Islet precursor cell (in vitro differentiated cells): ENCODE measurements around the gene AIFM2.
A peak's percentile ranks its signal among the peaks of the same experiment; 100 is the strongest.
"Not testable (repeated sequence)": the region's sequence is repeated elsewhere in the genome, so short reads cannot be mapped to it uniquely, and the experiment has no call there.

Source experiments
- DNase-seq: peaks from one replicate; pipeline ENCODE4 v3.0.0-alpha.2; 2018

The AIFM2 gene

GRCh38 chr10:70132098-70133029 is at the start of gene AIFM2:
Gene AIFM2, minus strand, starts transcription at chr10:70132825. Its CDS starts 8,741 bp downstream, at chr10:70124084.
- peak; percentile 90 for DNase-seq

DNA sequence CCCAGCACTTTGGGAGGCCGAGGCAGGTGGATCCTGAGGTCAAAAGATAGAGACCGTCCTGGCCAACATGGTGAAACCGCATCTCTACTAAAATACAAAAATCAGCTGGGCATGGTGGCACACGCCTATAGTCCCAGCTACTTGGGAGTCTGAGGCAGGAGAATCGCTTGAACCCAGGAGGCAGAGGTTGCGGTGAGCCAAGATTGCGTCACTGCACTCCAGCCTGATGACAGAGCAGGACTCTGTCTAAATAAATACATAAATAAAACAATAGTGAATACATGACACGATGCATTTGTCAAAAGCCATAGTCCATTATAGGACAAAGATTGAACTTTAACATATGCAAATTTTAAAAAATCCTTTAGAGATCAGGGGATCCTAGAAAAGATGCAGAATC is 46.6 kb upstream of the AIFM2 start:
- DNase-seq, result not testable (repeated sequence)

DNA sequence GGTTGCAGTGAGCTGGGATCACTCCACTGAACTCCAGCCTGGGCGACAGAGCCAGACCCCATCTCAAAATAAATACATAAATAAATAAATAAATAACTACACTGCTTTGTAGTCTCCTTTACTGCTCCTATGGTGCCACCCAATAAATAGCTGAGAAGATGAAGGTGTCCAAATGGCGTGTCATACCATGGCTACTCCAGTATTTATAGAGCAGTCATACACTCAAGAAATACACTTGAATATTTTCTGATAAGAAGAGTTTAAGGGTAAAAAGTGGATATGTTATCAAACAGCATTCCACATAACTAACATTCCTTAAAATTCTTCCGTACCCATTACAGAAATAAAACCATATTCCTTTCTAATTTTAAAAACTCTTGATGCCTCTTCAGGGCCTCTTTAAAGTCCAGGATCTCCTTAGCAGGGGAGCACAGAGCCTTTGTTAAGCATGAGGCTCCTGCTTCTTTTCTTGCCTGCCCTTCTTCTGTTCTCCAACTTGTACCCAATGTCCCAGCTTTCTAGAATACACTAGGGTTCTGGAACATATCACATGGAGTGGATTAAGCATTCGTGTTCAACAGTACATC is 45.6 kb upstream of the AIFM2 start:
- DNase-seq, result no peak

DNA sequence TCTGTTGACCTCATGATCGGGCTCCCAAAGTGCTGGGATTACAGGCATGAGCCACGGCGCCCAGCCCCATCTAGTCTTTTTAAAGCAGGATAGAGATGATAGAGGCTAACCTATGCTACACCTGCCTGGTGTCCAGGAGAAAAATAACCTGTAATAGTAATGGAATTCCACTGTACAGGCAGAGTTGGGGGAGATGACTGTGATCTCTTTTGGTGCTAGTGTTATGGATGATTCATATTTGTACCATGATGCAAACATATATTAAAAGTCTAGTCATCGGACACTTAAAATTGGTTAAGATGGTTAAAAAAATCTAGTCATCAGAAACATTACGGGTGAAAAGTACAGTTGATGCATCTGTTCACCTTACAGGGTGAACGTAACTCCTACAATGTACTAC is 43.8 kb upstream of the AIFM2 start:
- no peak for DNase-seq

DNA sequence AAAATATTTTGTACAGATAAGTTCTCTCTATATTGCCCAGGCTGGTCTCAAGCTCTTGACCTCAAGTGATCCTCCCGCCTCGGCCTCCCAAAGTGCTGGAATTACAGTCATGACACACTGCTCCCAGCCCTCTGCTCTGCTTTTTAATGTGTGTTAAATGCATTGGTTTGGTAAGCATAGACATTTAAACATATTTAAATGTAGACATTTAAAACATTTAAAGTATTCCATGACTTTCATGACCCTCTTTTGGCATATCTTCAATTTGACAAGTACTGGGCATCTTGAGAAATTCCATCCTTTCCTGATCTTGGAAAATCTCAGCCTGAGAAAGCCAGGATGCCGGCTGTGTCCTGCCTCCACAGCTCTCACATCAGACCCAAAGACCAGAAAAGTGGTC is 42.9 kb upstream of the AIFM2 start:
- no peak for DNase-seq

GRCh38 chr10:70174058-70174741 is 41.6 kb upstream of the AIFM2 start:
- no peak for DNase-seq

GRCh38 chr10:70169649-70170364 is 37.2 kb upstream of the AIFM2 start:
- DNase-seq, result no peak

- DNase-seq, result no peak
Measured at GRCh38 chr10:70169011-70169410, 36.4 kb upstream of the AIFM2 start.

DNA sequence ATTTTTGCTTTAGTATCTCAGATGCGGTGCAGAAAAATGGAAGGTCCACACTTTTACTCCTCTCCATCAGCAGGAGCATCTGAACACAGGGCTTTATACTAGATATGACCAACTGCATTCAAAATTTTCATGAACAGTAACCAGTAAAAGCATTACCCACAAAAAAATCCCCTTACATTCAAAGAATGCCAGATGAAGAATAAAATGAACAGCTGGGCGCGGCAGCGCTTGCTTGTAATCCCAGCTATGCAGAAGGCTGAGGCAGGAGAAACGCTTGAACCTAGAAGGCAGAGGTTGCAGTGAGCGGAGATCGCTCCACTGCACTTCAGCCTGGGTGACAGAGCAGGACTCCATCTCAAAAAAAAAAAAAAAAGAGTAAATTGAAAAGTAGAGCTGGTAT is 34.6 kb upstream of the AIFM2 start:
- no peak for DNase-seq

- no peak for DNase-seq
Measured at GRCh38 chr10:70166394-70166793, 33.8 kb upstream of the AIFM2 start.

- DNase-seq, result no peak
Measured at GRCh38 chr10:70164163-70164562, 31.5 kb upstream of the AIFM2 start.

DNA sequence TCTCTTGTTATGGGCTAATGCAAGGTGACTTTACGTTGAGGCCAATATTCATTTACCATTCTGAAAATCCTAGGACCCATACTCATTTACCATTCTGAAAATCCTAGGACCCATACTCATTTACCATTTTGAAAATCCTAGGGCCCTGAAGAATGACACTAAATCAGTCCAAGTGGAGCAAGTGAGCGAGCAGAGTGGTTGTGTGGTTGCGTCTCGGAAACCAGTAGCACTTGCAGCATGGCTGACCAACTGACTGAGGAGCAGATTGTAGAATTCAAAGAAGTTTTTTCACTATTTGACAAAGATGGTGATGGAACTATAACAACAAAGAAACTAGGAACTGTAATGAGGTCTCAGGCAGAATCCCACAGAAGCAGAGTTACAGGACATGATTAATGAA is 30.8 kb upstream of the AIFM2 start:
- DNase-seq, result no peak

- no peak for DNase-seq
Measured at GRCh38 chr10:70162892-70163201, 30.2 kb upstream of the AIFM2 start.

- no peak for DNase-seq
Measured at GRCh38 chr10:70162151-70162891, 29.7 kb upstream of the AIFM2 start.

GRCh38 chr10:70160798-70161197 is 28.2 kb upstream of the AIFM2 start:
- DNase-seq, result no peak

DNA sequence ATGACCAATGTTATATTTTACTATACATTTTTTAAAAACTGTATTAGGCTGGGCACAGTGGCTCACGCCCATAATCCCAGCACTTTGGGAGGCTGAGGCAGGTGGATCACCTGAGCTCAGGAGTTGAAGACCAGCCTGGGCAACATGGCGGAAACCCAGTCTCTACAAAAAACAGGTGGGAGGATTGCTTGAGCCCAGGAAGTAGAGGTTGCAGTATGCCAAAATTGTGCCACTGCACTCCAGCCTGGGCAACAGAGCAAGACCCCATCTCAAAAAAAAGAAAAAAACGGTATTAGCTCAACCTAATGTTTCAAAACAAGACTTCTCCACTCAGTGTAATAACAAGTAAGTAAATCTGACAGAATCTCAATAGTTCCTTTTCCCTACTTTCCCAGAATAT is 26.7 kb upstream of the AIFM2 start:
- DNase-seq, result not testable (repeated sequence)

- DNase-seq, result no peak
Measured at GRCh38 chr10:70158113-70158512, 25.5 kb upstream of the AIFM2 start.

- no peak for DNase-seq
Measured at GRCh38 chr10:70155255-70155838, 22.7 kb upstream of the AIFM2 start.

- DNase-seq, result no peak
Measured at GRCh38 chr10:70148516-70148915, 15.9 kb upstream of the AIFM2 start.

GRCh38 chr10:70147259-70147625 is 14.6 kb upstream of the AIFM2 start:
- no peak for DNase-seq

DNA sequence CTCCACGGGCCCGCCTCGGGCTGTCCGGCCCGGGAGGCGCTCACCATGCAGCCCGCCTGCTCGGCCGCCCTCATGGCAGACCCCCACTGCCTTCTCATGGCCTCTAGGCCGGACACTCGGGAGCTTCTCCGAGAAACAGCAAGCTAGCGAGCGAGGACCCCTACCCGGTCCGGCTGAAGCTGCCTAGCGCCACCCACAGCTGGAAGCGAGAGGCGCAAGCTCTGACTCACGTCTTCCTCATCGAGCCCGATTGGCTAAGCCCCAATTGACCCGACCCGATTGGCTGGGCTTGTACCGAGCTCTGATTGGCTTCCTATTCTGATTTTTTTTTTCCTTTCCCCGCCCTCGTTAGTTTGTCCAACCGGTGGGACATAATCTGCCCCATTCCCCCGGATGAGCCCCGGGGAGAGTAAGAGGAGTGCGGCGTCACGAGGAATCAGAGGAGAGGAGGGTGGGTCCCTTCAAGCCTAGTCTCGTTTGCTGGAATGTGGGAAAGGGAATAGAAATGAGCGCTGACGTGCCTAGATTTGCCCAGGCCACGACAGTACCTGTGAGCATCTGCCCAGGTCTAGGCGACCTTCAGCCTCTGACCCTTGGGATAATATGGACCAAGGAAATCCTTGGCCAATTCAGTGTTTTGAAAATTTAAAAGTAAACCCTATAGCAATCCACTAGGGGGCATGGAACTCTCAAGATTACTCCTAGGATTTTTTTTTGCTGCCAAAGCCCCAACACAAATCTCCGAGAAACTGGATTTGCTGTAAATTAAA is 14.0 kb upstream of the AIFM2 start, which contains the start of gene TYSND1:
TSS of gene TYSND1 (minus strand) at position 212 of the 770 bp plus-strand sequence. CDS start at position 98, 114 bp downstream.
- peak; percentile 99 for DNase-seq
